Endothelial cell (in vitro differentiated cells): ENCODE results near the gene NOL7. TPM values are rescaled to one million over a fixed set of nuclear protein-coding genes. Genes with fewer than 3 reads are reported as not detected.

Experiments used
- DNase-seq: peaks from one replicate; pipeline ENCODE4 v3.0.0; 2021; ENCODE audit warnings: low spot score
- H3K27ac Mint-ChIP-seq: one replicate; pipeline ENCODE4 v1.8.0; 2021; ENCODE audit warnings: mixed read lengths, inconsistent platforms; ENCODE audit not compliant: unreplicated experiment
- H3K27me3 Mint-ChIP-seq: one replicate; pipeline ENCODE4 v1.8.0; 2021; ENCODE audit warnings: mild to moderate bottlenecking, moderate library complexity, mixed read lengths, inconsistent platforms; ENCODE audit not compliant: unreplicated experiment
- H3K36me3 Mint-ChIP-seq: one replicate; pipeline ENCODE4 v1.8.0; 2021; ENCODE audit warnings: mild to moderate bottlenecking, low read depth, mixed read lengths, inconsistent platforms; ENCODE audit not compliant: unreplicated experiment
- H3K4me1 Mint-ChIP-seq: one replicate; pipeline ENCODE4 v1.8.0; 2021; ENCODE audit warnings: mild to moderate bottlenecking, mixed read lengths, inconsistent platforms; ENCODE audit not compliant: unreplicated experiment
- H3K4me3 Mint-ChIP-seq: one replicate; pipeline ENCODE4 v1.8.0; 2021; ENCODE audit warnings: mild to moderate bottlenecking, mixed read lengths, inconsistent platforms; ENCODE audit not compliant: unreplicated experiment
- H3K9me3 Mint-ChIP-seq: one replicate; pipeline ENCODE4 v1.8.0; 2021; ENCODE audit warnings: mixed read lengths, inconsistent platforms; ENCODE audit not compliant: unreplicated experiment
- CTCF ChIP-seq: fragments of 200-600 bp; sonication (generic); IDR thresholded peaks from one replicate; pipeline ENCODE4 v1.5.0; 2021; ENCODE audit warnings: antibody characterized with exemption; ENCODE audit not compliant: unreplicated experiment
- long read RNA-seq: library from polyadenylated mRNA; unstranded; transcript quantifications from one replicate; pipeline ENCODE4 v2.0.0, GENCODE V29; 2020; ENCODE audit not compliant: unreplicated experiment
- total RNA-seq: library from RNA; stranded (reverse); fragmentation: NEBNext Ultra II Directional; extraction: Animal tissue kit (Norgen Biotek cat#: 25700); gene quantifications from one replicate; pipeline ENCODE4 v1.2.1, GENCODE V29; 2021; ENCODE audit not compliant: unreplicated experiment

NOL7 gene
- 43.5 TPM for total RNA-seq
- long read RNA-seq, transcript NOL7-202 (8 exons, 1,184 nt), result major isoform, 42 of 50 reads
- long read RNA-seq, partial matches to known transcripts, result 4 of 50 reads
- long read RNA-seq, other reads (novel, unspliced or antisense), result 2 of 50 reads

GRCh38 chr6:13614926-13615791 is at the start of gene NOL7:
Gene NOL7, plus strand, starts transcription at chr6:13615335. Its CDS starts 24 bp downstream, at chr6:13615359.
- H3K4me3 Mint-ChIP-seq, result peak within 1 kb of the TSS; percentile 99
- peak; percentile 70 for TF ChIP-seq CTCF
- H3K27me3 Mint-ChIP-seq, result peaks cover 9% of the 10 kb centered on the region
- no peaks in the 10 kb centered on the region for H3K9me3 Mint-ChIP-seq
- peaks cover 28% of the 10 kb centered on the region for H3K4me1 Mint-ChIP-seq
- H3K27ac Mint-ChIP-seq, result peak within 1 kb of the TSS; percentile 95
- peak; percentile 98 for DNase-seq
- peaks cover 22% of the 10 kb centered on the region for H3K36me3 Mint-ChIP-seq

GRCh38 chr6:13565921-13566320 is 49.2 kb upstream of the NOL7 start:
- H3K4me3 Mint-ChIP-seq, result no peak overlapping the region
- peaks cover 4% of the 10 kb centered on the region for H3K4me1 Mint-ChIP-seq
- H3K36me3 Mint-ChIP-seq, result no peaks in the 10 kb centered on the region
- no peak for TF ChIP-seq CTCF
- no peaks in the 10 kb centered on the region for H3K27me3 Mint-ChIP-seq
- no peaks in the 10 kb centered on the region for H3K9me3 Mint-ChIP-seq
- DNase-seq, result no peak
- no peak overlapping the region for H3K27ac Mint-ChIP-seq

- no peak overlapping the region for H3K4me3 Mint-ChIP-seq
Measured at GRCh38 chr6:13566500-13566899, 48.6 kb upstream of the NOL7 start.

GRCh38 chr6:13568970-13569369 is 46.2 kb upstream of the NOL7 start:
- Mint-ChIP-seq H3K4me3 (no peak overlapping the region), H3K4me1 (peaks cover 8% of the 10 kb centered on the region), H3K9me3 (no peaks in the 10 kb centered on the region), H3K36me3 (no peaks in the 10 kb centered on the region), H3K27me3 (peaks cover 4% of the 10 kb centered on the region), H3K27ac (no peak overlapping the region)
- no peak for DNase-seq
- no peak for TF ChIP-seq CTCF

More at GRCh38 chr6:13566500-13566899, 48.6 kb upstream of the NOL7 start:
- no peak for DNase-seq
- Mint-ChIP-seq H3K4me1 (peaks cover 4% of the 10 kb centered on the region), H3K27me3 (no peaks in the 10 kb centered on the region), H3K27ac (no peak overlapping the region), H3K36me3 (no peaks in the 10 kb centered on the region), H3K9me3 (no peaks in the 10 kb centered on the region)
- TF ChIP-seq CTCF, result no peak

GRCh38 chr6:13572240-13572639 is 42.9 kb upstream of the NOL7 start:
- Mint-ChIP-seq H3K27me3 (peaks cover 10% of the 10 kb centered on the region), H3K27ac (no peak overlapping the region), H3K4me3 (no peak overlapping the region), H3K9me3 (no peaks in the 10 kb centered on the region), H3K36me3 (no peaks in the 10 kb centered on the region), H3K4me1 (peaks cover 9% of the 10 kb centered on the region)
- no peak for DNase-seq
- no peak for TF ChIP-seq CTCF
